ENCODE measurements around the gene SSU72. TPM values are rescaled to one million over a fixed set of nuclear protein-coding genes. Genes with fewer than 3 reads are reported as not detected.
"Not testable (repeated sequence)": the region's sequence is repeated elsewhere in the genome, so short reads cannot be mapped to it uniquely, and the experiment has no call there.

SSU72 gene
- total RNA-seq, 1 experiment from 2014 or later, result 179 TPM

- H3K18ac ChIP-seq (ENCODE audit: insufficient read length, low read depth, low read length), result peak overlapping the region; percentile 83
- not testable (repeated sequence) for H3K23me2 ChIP-seq (ENCODE audit: insufficient read length, low read depth, low read length, poor library complexity, severe bottlenecking); H3K27me3 Mint-ChIP-seq (ENCODE audit: low read depth); H3K9me3 ChIP-seq (ENCODE audit: control insufficient read depth, low read depth, low read length); H4K8ac ChIP-seq (replicated peaks; ENCODE audit: insufficient read length, low read depth, low read length); H2AFZ ChIP-seq (ENCODE audit: low read length); H3K27ac ChIP-seq (ENCODE audit: insufficient read length, low read depth, low read length); H3K4me2 ChIP-seq (ENCODE audit: insufficient read depth, insufficient read length, low read length); H3K23ac ChIP-seq (ENCODE audit: insufficient read length, low read depth, low read length); H4K20me1 ChIP-seq (ENCODE audit: control insufficient read depth, insufficient read depth, insufficient read length); H3K27me3 ChIP-seq (ENCODE audit: insufficient read depth, low read length); H3K9ac ChIP-seq (ENCODE audit: extremely low read depth, insufficient read length, low read length); H3K79me2 ChIP-seq (ENCODE audit: insufficient read depth, low read length); H2BK5ac ChIP-seq (ENCODE audit: insufficient read length, low read length); H3K4me1 ChIP-seq (ENCODE audit: insufficient read depth, low read length); H3K9me3 Mint-ChIP-seq; H2BK120ac ChIP-seq (ENCODE audit: low read depth, low read length, poor library complexity, severe bottlenecking); H3K36me3 Mint-ChIP-seq (ENCODE audit: insufficient read depth in 1 of 3, low read depth in 3 of 3); H4K5ac ChIP-seq (ENCODE audit: insufficient read length, low read depth, low read length); H2BK20ac ChIP-seq (ENCODE audit: low read depth, low read length, poor library complexity, severe bottlenecking); H4K91ac ChIP-seq (ENCODE audit: insufficient read length, low read depth, low read length); H2AK5ac ChIP-seq (ENCODE audit: insufficient read length, low read length); H3K4ac ChIP-seq (ENCODE audit: low read depth, low read length); H3K79me1 ChIP-seq (ENCODE audit: insufficient read depth, low read depth, low read length, poor library complexity, severe bottlenecking); H3K56ac ChIP-seq (ENCODE audit: insufficient read length, low read depth, low read length); H2BK15ac ChIP-seq (ENCODE audit: low read depth, low read length); H2BK12ac ChIP-seq (ENCODE audit: insufficient read length, low read depth, low read length); H3T11ph ChIP-seq (ENCODE audit: low read length)
- H3K14ac ChIP-seq (ENCODE audit: insufficient read depth, low read length), result 0 out of 2 replicates have a peak overlapping the region, but pooled peaks have one; percentile 68
- DNase-seq, result peak; percentile 92
- Mint-ChIP-seq H3K4me1 (peaks cover 5 to 10% of the 10 kb centered on the region in 2 experiments), H3K27ac (peak overlapping the region; percentile 93 to 97 (median 94)), H3K4me3 (peak overlapping the region; percentile 66 to 76)
- TF ChIP-seq CTCF (conservative IDR thresholded peaks at IDR 0.05), result peak; percentile 76
- no CpG with 5 or more reads among the region's 16 CpGs for WGBS (ENCODE audit: extremely low coverage, insufficient read length, low lambda C conversion rate)
These were observed 69.8 kb downstream of the SSU72 start for GRCh38 chr1:1504777-1505365.

GRCh38 chr1:1495461-1495975, 79.1 kb downstream of the SSU72 start:
- H3K79me1 ChIP-seq (ENCODE audit: insufficient read depth, low read depth, low read length, poor library complexity, severe bottlenecking); H3K9ac ChIP-seq (ENCODE audit: extremely low read depth, insufficient read length, low read length); H3K23me2 ChIP-seq (ENCODE audit: insufficient read length, low read depth, low read length, poor library complexity, severe bottlenecking); H2AK5ac ChIP-seq (ENCODE audit: insufficient read length, low read length); H3K27me3 ChIP-seq (ENCODE audit: insufficient read depth, low read length); H2BK5ac ChIP-seq (ENCODE audit: insufficient read length, low read length); H3K18ac ChIP-seq (ENCODE audit: insufficient read length, low read depth, low read length); H3K9me3 Mint-ChIP-seq; H3K79me2 ChIP-seq (ENCODE audit: insufficient read depth, low read length); H3K4me1 ChIP-seq (ENCODE audit: insufficient read depth, low read length); H4K8ac ChIP-seq (replicated peaks; ENCODE audit: insufficient read length, low read depth, low read length); DNase-seq; H3K9me3 ChIP-seq (ENCODE audit: control insufficient read depth, low read depth, low read length); H3K27me3 Mint-ChIP-seq (ENCODE audit: low read depth); H3K56ac ChIP-seq (ENCODE audit: insufficient read length, low read depth, low read length); H3K4me3 Mint-ChIP-seq; H2BK12ac ChIP-seq (ENCODE audit: insufficient read length, low read depth, low read length); H3T11ph ChIP-seq (ENCODE audit: low read length); H4K20me1 ChIP-seq (ENCODE audit: control insufficient read depth, insufficient read depth, insufficient read length); H2AFZ ChIP-seq (ENCODE audit: low read length); H3K4me2 ChIP-seq (ENCODE audit: insufficient read depth, insufficient read length, low read length); H3K23ac ChIP-seq (ENCODE audit: insufficient read length, low read depth, low read length); H4K5ac ChIP-seq (ENCODE audit: insufficient read length, low read depth, low read length); H3K14ac ChIP-seq (ENCODE audit: insufficient read depth, low read length); H2BK120ac ChIP-seq (ENCODE audit: low read depth, low read length, poor library complexity, severe bottlenecking); H2BK20ac ChIP-seq (ENCODE audit: low read depth, low read length, poor library complexity, severe bottlenecking); H3K27ac Mint-ChIP-seq; H3K4ac ChIP-seq (ENCODE audit: low read depth, low read length); H4K91ac ChIP-seq (ENCODE audit: insufficient read length, low read depth, low read length); H3K27ac ChIP-seq (ENCODE audit: insufficient read length, low read depth, low read length); H2BK15ac ChIP-seq (ENCODE audit: low read depth, low read length); H3K4me1 Mint-ChIP-seq: not testable (repeated sequence)
- peaks cover 24 to 39% (median 29%) of the 10 kb centered on the region in 3 experiments for H3K36me3 Mint-ChIP-seq (ENCODE audit: insufficient read depth in 1 of 3, low read depth in 3 of 3)
- WGBS (ENCODE audit: extremely low coverage, insufficient read length, low lambda C conversion rate), result no CpG with 5 or more reads among the region's 18 CpGs
